Fibroblast of skin of right biceps (primary cell): ENCODE results near the gene CCDC68.

Source experiments
- DNase-seq: peaks from one replicate; pipeline ENCODE4 v3.0.0-alpha.2; 2013

Gene CCDC68

DNA sequence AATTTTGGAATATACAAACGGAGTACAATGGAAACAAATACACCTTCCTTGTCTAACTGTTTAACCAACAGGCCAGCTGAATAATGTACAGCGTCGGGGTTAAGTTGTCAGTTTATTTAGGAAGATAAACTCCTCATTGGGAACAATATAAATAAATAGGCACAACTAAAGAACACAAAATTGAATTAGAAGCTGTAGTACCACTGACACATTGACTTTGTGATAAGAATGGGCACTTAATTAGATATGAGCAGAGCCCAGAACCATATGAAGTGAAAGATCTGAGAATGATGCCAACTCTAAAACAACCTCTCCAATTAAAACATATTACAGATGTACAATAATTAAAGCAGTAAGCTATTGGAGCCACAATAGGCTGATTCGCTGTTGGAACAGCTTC, 44.4 kb downstream of the CCDC68 start:
- no peak for DNase-seq

- no peak for DNase-seq
These were observed 47.7 kb downstream of the CCDC68 start for GRCh38 chr18:54911551-54911950.

GRCh38 chr18:54910161-54910919, 48.9 kb downstream of the CCDC68 start:
- no peak for DNase-seq

DNA sequence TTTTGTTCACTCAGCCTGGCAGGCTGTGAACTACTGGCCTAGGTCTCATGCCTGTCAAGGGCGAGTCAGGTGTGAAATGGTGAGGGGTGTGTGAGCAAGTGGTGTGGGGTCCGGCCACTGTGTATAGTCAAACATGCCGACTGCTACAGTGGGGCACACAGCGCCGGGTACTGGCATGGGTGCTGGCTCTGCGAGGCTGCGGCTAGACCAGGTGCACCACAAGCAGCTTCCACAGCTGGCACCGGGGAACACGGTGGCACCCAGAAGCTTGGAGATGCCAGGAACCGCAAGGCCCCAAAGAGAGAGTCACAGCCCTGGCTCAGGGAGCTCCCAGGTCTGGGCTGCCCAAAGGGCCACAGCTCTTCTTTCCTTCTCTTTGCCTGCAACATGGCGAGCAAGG, 49.7 kb downstream of the CCDC68 start:
- DNase-seq, result no peak

- peak; percentile 60 for DNase-seq
These were observed 52.7 kb downstream of the CCDC68 start for GRCh38 chr18:54906331-54907185.

DNA sequence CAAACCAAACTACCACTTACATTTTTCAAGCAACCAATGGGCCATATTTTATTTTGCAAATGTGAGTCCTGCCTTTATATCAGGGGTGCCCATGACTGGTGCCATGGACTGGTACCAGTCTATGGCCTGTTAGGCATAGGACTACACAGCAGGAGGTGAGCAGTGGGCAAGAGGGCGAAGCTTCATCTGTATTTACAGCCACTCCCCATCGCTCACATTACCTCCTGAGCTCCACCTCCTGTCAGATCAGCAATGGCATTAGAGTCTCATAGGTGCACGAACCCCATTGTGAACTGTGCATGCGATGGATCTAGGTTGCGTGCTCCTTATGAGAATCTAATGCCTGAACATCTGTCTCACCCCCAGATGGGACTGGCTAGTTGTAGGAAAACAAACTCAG, 53.6 kb downstream of the CCDC68 start:
- DNase-seq, result no peak

GRCh38 chr18:54904581-54904980, 54.7 kb downstream of the CCDC68 start:
- no peak for DNase-seq

GRCh38 chr18:54900290-54900689, 59.0 kb downstream of the CCDC68 start:
- DNase-seq, result no peak

DNA sequence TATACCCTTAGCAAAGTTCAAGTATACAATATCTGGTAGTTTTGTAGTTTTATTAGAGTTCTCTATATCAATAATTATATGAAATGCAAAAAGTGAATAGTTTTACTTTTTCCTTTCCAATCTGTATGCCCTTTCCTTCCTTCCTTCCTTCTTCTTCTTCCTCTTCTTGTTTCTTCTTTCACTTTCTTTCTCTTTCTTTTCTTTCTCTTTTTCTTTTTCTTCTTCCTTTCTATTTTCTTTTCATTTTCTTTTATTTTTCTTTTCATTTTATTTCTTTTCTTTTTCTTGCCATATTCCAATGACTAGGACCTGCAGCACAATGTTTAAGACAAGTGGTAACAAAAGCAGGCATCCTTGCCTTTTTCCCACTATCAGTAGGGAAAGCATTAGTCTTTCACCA, 59.8 kb downstream of the CCDC68 start:
- no peak for DNase-seq

- peak; percentile 55 for DNase-seq
These were observed 70.3 kb downstream of the CCDC68 start for GRCh38 chr18:54888933-54889332.

DNA sequence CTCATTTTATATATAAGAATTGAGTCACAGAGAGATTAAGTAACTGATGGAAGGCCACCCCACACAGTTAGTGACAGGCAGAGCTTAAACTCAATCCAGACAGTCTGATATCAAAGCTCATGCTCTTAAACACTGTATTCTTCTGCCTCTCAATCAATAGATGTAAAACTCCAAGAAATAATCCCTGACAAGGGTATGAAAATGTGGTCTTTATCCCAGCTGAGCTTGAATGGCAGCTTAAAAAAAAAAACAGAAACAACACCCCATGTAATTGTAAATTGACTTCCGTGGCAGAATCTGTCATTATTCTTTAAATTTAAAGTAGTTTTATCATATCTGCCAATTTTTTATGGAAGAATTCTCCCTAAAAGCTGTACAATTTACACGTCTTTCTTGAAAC, 70.9 kb downstream of the CCDC68 start:
- no peak for DNase-seq

GRCh38 chr18:54883816-54884604, 75.3 kb downstream of the CCDC68 start:
- DNase-seq, result peak; percentile 11

GRCh38 chr18:54882318-54882717, 76.9 kb downstream of the CCDC68 start:
- no peak for DNase-seq

- no peak for DNase-seq
These were observed 78.0 kb downstream of the CCDC68 start for GRCh38 chr18:54881229-54881768.

GRCh38 chr18:54880395-54881105, 78.7 kb downstream of the CCDC68 start:
- DNase-seq, result peak; percentile 75

DNA sequence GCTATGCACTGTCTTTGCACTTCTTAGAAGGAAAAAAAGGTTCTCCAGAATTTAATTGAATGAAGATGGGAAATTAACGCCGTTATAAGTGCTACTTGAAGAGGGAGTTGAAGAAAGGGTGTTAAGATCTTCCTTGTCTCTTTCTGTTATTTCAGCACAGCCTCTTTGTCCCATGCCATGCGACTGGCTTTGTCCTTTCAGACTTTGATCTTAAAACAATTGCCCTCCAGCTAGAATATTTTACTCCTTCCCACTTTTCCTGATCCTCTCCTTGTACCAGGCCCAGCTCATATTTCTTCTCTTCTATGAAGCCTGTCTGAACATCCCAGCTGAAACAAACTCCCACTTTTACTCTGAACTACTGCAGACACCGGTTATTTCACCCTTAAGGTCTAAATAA, 79.6 kb downstream of the CCDC68 start:
- DNase-seq, result no peak

DNA sequence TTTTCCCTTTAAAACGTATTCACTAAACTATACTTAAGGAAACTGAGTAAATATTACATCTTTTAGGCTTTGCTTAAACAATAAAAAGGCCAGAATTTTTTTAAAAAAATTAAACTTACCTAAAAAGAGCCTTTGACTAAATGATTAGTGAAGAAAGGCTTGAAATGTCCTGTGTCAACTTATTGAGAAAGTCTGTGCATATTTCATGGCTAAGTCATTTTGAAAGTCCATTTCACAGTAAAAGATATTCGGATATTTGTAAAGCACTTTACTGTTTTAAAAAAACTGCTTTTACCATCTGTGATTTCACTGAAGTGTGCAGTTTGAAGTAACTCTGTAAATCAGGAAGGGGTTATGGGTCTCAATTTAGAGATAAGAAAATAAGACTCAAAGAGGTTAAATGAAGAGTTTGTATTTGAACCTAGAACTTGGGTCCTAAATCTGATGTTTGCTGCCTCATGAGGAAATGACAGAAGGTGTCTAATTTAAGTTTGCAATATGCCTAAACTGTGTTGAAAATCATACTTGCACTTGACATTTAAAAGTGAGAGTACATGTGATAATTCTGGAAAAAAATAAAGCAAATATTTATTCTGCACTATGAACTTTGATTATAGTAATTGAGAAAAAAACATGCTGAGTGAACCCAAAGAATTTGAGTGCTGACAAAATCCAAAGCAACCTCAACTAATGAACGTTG, 80.5 kb downstream of the CCDC68 start:
- peak; percentile 6 for DNase-seq

DNA sequence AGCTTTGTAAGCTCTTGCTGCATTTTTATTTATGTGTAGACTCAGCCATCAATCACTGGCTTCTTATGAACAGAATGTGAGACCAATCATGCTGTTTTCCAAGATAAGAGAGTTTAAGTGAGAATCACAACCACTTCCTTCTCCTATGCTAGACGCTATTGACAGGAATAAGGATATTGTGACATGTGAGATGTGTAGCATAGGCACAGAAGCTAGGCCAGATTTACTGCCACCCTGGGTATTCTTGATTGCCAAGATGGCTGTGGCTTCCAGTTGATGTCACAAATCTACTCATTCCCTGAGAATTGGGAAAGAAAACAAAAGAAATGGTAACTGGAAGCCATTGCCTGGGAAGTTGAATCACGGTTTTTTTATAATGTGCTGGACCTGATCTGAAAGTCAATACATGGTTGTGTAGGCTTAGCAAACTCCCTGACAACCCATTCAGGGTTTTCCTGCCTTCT, 81.1 kb downstream of the CCDC68 start:
- DNase-seq, result peak; percentile 15

- DNase-seq, result peak; percentile 26
These were observed 82.2 kb downstream of the CCDC68 start for GRCh38 chr18:54877076-54877475.

DNA sequence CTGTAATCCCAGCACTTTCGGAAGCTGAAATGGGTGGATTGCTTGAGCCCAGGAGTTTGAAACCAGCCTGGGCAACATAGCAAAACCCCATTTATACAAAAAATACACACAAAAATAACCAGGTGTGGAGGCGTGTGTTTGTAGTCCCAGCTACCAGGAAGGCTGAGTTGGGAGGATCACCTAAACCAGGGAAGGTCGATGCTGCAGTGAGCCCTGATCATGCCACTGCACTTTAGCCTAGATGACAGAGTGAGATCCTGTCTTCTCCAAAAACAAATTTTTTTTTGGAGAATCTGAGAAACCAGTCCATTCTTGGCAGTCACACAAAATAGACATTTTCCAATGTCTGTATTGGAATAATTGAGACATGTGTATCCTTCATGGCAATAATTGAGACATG, 84.2 kb downstream of the CCDC68 start:
- no peak for DNase-seq

GRCh38 chr18:54873884-54874255, 85.4 kb downstream of the CCDC68 start:
- DNase-seq, result no peak

- DNase-seq, result no peak
These were observed 86.6 kb downstream of the CCDC68 start for GRCh38 chr18:54872681-54873080.
